Neuronal stem cell (in vitro differentiated cells): ENCODE results near the gene COLEC12.

Experiments used
- DNase-seq: peaks from one replicate; pipeline ENCODE4 v3.0.0-alpha.2; 2013; ENCODE audit warnings: low spot score
- H2AFZ ChIP-seq: one replicate; pipeline ENCODE4 v1.6.1; 2013; ENCODE audit warnings: mild to moderate bottlenecking, low read length, inconsistent platforms
- H2AK5ac ChIP-seq: 2 replicates; pipeline ENCODE4 v1.6.1; 2013; ENCODE audit warnings: low read depth, mild to moderate bottlenecking, inconsistent platforms, low read length, moderate library complexity, mixed read lengths
- H2BK120ac ChIP-seq: 2 replicates; pipeline ENCODE4 v1.6.1; 2013; ENCODE audit warnings: low read depth, mild to moderate bottlenecking, inconsistent platforms, low read length, moderate library complexity, mixed read lengths
- H2BK12ac ChIP-seq: one replicate; pipeline ENCODE4 v1.6.1; 2013; ENCODE audit warnings: low read length, inconsistent platforms
- H2BK15ac ChIP-seq: 2 replicates; pipeline ENCODE4 v1.6.1; 2013; ENCODE audit warnings: mild to moderate bottlenecking, low read length, inconsistent platforms, mixed read lengths
- H2BK5ac ChIP-seq: one replicate; pipeline ENCODE4 v1.6.1; 2013; ENCODE audit warnings: inconsistent platforms, mild to moderate bottlenecking, low read length, moderate library complexity
- H3K14ac ChIP-seq: one replicate; pipeline ENCODE4 v1.6.1; 2013; ENCODE audit warnings: low read length, inconsistent platforms
- H3K18ac ChIP-seq: 2 replicates; pipeline ENCODE4 v1.6.1; 2013; ENCODE audit warnings: low read length, inconsistent platforms
- H3K23ac ChIP-seq: 2 replicates; pipeline ENCODE4 v1.6.1; 2013; ENCODE audit warnings: low read depth, mild to moderate bottlenecking, mixed read lengths, low read length, inconsistent platforms; ENCODE audit not compliant: poor library complexity
- H3K27ac ChIP-seq: replicated peaks from 3 replicates; pipeline ENCODE4 v1.5.1; 2013; ENCODE audit warnings: low read length, inconsistent platforms
- H3K27me3 ChIP-seq, 3 experiments: 2 replicates each; pipeline ENCODE4 v1.6.1; 2013; ENCODE audit warnings: low read length in 3 of 3, mild to moderate bottlenecking in 2 of 3, inconsistent platforms in 1 of 3, low read depth in 1 of 3, mixed read lengths in 1 of 3, moderate library complexity in 1 of 3; ENCODE audit not compliant: control insufficient read depth in 3 of 3, insufficient read depth in 3 of 3
- H3K36me3 ChIP-seq, 2 donors: replicated peaks in 1 of 2; 2 replicates each; pipeline ENCODE4 v1.6.1; 2013; ENCODE audit warnings: low read length in 2 of 2; ENCODE audit not compliant: control insufficient read depth in 2 of 2, insufficient read depth in 2 of 2
- H3K4ac ChIP-seq: 2 replicates; pipeline ENCODE4 v1.6.1; 2013; ENCODE audit warnings: inconsistent platforms, mild to moderate bottlenecking, low read length, moderate library complexity
- H3K4me1 ChIP-seq, 2 donors: 1 replicate in 1 of 2; 2 replicates in 1 of 2; pipeline ENCODE4 v1.6.1; 2013; ENCODE audit warnings: low read length in 2 of 2, low read depth in 1 of 2; ENCODE audit not compliant: control insufficient read depth in 2 of 2, insufficient read depth in 1 of 2
- H3K4me2 ChIP-seq: one replicate; pipeline ENCODE4 v1.6.1; 2013; ENCODE audit warnings: mild to moderate bottlenecking, low read length, inconsistent platforms; ENCODE audit not compliant: insufficient read depth, poor library complexity, severe bottlenecking
- H3K4me3 ChIP-seq, 2 donors: 2 replicates each; pipeline ENCODE4 v1.5.1; 2013; ENCODE audit warnings: low read length in 2 of 2, mild to moderate bottlenecking in 2 of 2, inconsistent platforms in 1 of 2, moderate library complexity in 1 of 2
- H3K79me1 ChIP-seq: one replicate; pipeline ENCODE4 v1.6.1; 2013; ENCODE audit warnings: low read depth, mild to moderate bottlenecking, inconsistent platforms, low read length, moderate library complexity
- H3K9ac ChIP-seq: one replicate; pipeline ENCODE4 v1.6.1; 2013; ENCODE audit warnings: mild to moderate bottlenecking, low read depth, low read length, inconsistent platforms; ENCODE audit not compliant: poor library complexity
- H3K9me3 ChIP-seq, 2 donors: replicated peaks in 1 of 2; 2 replicates each; pipeline versions ENCODE3 to v1.6.1; 2013; ENCODE audit warnings: low read length in 2 of 2, mild to moderate bottlenecking in 2 of 2, inconsistent platforms in 1 of 2, low read depth in 1 of 2, mixed read lengths in 1 of 2, moderate library complexity in 1 of 2; ENCODE audit not compliant: control insufficient read depth in 2 of 2, insufficient read depth in 1 of 2
- H4K8ac ChIP-seq: one replicate; pipeline ENCODE4 v1.6.1; 2013; ENCODE audit warnings: low read depth, mild to moderate bottlenecking, inconsistent platforms, low read length, moderate library complexity
- H4K91ac ChIP-seq: one replicate; pipeline ENCODE4 v1.6.1; 2013; ENCODE audit warnings: low read length, low read depth, mild to moderate bottlenecking, inconsistent platforms; ENCODE audit not compliant: poor library complexity
- WGBS, 2 donors: extraction: QIAGEN DNeasy Blood & Tissue Kit; methylation state at CpG; one replicate each; pipeline ENCODE4 v1.1.7; 2013; ENCODE audit warnings: missing lambda C conversion rate in 2 of 2, mixed read lengths in 1 of 2; ENCODE audit not compliant: insufficient read length in 2 of 2, insufficient replicate concordance in 1 of 2; ENCODE audit errors: extremely low coverage in 2 of 2; 5-methylcytosine and 5-hydroxymethylcytosine counted together

The COLEC12 gene

GRCh38 chr18:361100-361732 is 139.3 kb downstream of the COLEC12 start:
- no peak overlapping the region for H3K23ac ChIP-seq
- no peak overlapping the region for H2AK5ac ChIP-seq
- no peaks in the 10 kb centered on the region for H3K9me3 ChIP-seq
- no peak overlapping the region for H3K27ac ChIP-seq
- H3K4me2 ChIP-seq: no peak overlapping the region
- no peak overlapping the region for H2BK120ac ChIP-seq
- no peak overlapping the region for H2BK15ac ChIP-seq
- no peaks in the 10 kb centered on the region for H3K27me3 ChIP-seq
- no peak overlapping the region for H2BK5ac ChIP-seq
- H3K14ac ChIP-seq: no peak overlapping the region
- H3K18ac ChIP-seq: no peak overlapping the region
- H3K4me3 ChIP-seq: no peak overlapping the region
- H3K4me1 ChIP-seq: peaks cover 7 to 15% of the 10 kb centered on the region in 2 donors
- no peak overlapping the region for H4K8ac ChIP-seq
- no peak overlapping the region for H3K9ac ChIP-seq
- no peak overlapping the region for H3K4ac ChIP-seq
- no peak for DNase-seq
- no peaks in the 10 kb centered on the region for H3K36me3 ChIP-seq
- no peak overlapping the region for H4K91ac ChIP-seq
- H2AFZ ChIP-seq: no peak overlapping the region
- no CpG with 5 or more reads among the region's 7 CpGs for WGBS, 2 donors
- no peaks in the 10 kb centered on the region for H3K79me1 ChIP-seq
- H2BK12ac ChIP-seq: no peak overlapping the region

GRCh38 chr18:360676-361075 is 139.8 kb downstream of the COLEC12 start:
- no peak overlapping the region for H4K8ac ChIP-seq
- H3K9me3 ChIP-seq: no peaks in the 10 kb centered on the region
- H4K91ac ChIP-seq: no peak overlapping the region
- H2BK12ac ChIP-seq: no peak overlapping the region
- H3K27me3 ChIP-seq: no peaks in the 10 kb centered on the region
- H3K4me2 ChIP-seq: no peak overlapping the region
- H3K4me3 ChIP-seq: no peak overlapping the region
- no peak overlapping the region for H3K14ac ChIP-seq
- no peak overlapping the region for H3K9ac ChIP-seq
- H3K4me1 ChIP-seq: peaks cover 6 to 15% of the 10 kb centered on the region in 2 donors
- H2AK5ac ChIP-seq: no peak overlapping the region
- H3K18ac ChIP-seq: no peak overlapping the region
- H3K27ac ChIP-seq: no peak overlapping the region
- no peak overlapping the region for H2BK120ac ChIP-seq
- H2BK5ac ChIP-seq: no peak overlapping the region
- H2BK15ac ChIP-seq: no peak overlapping the region
- H2AFZ ChIP-seq: no peak overlapping the region
- DNase-seq: no peak
- H3K4ac ChIP-seq: no peak overlapping the region
- no peak overlapping the region for H3K23ac ChIP-seq
- H3K79me1 ChIP-seq: no peaks in the 10 kb centered on the region
- no peaks in the 10 kb centered on the region for H3K36me3 ChIP-seq
- no CpG with 5 or more reads among the region's 2 CpGs for WGBS, 2 donors

DNA sequence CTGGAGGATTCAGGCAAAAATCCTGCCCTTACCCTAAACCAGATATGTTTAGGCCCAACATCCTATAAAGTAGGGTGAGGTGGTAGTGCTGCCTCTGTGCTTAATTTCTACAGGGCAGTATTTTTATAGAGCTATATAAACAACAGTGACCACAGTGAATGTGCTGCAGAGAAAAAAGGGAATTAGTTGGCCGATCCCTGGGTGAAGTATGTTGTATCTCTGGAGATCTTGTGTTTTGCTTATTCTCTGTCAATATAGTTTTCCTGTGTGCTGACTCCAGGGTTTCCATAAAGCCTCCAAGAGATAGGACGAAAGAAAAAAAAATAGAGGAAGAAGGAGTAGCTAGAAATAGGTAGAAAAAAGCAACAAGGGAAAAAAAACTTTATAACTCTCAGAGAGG is 143.7 kb downstream of the COLEC12 start:
- H3K9ac ChIP-seq: no peak overlapping the region
- H3K27me3 ChIP-seq: no peaks in the 10 kb centered on the region
- no peak overlapping the region for H3K4me3 ChIP-seq
- H2BK5ac ChIP-seq: no peak overlapping the region
- H3K4ac ChIP-seq: no peak overlapping the region
- H2AK5ac ChIP-seq: no peak overlapping the region
- no peaks in the 10 kb centered on the region for H3K36me3 ChIP-seq
- no peak overlapping the region for H3K27ac ChIP-seq
- no peak overlapping the region for H3K4me2 ChIP-seq
- no peak overlapping the region for H3K18ac ChIP-seq
- H2BK12ac ChIP-seq: no peak overlapping the region
- H2AFZ ChIP-seq: no peak overlapping the region
- no peak overlapping the region for H4K8ac ChIP-seq
- H3K23ac ChIP-seq: no peak overlapping the region
- H3K9me3 ChIP-seq: no peaks in the 10 kb centered on the region
- no CpG with 5 or more reads among the region's 2 CpGs for WGBS, 2 donors
- H4K91ac ChIP-seq: no peak overlapping the region
- H2BK15ac ChIP-seq: no peak overlapping the region
- H3K4me1 ChIP-seq: peaks cover 0 to 3% of the 10 kb centered on the region in 2 donors
- no peak overlapping the region for H3K14ac ChIP-seq
- H2BK120ac ChIP-seq: no peak overlapping the region
- no peak for DNase-seq
- no peaks in the 10 kb centered on the region for H3K79me1 ChIP-seq

DNA sequence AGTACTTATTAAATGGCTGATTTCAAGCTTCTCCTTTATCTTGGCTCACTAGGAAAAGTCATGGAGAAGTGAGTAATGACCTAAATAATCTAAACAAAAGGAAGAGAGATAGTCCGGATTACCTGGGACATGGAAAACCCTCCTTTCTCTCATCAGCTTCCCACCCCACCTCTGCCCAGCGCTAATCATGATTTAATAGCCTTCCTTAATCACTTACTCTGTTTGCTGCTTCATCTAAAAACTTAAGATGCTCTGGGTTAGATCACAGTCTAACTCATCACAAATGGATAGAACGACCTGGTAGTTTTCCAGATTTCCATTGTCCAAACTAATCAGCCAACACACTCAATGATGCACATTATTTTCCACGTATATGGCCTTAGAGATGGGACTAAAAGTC is 144.8 kb downstream of the COLEC12 start:
- DNase-seq: no peak
- Histone ChIP-seq H3K9ac (no peak overlapping the region), H3K9me3 (no peaks in the 10 kb centered on the region), H2BK12ac (no peak overlapping the region), H3K4ac (no peak overlapping the region), H3K36me3 (no peaks in the 10 kb centered on the region), H2AFZ (no peak overlapping the region), H2BK15ac (no peak overlapping the region), H3K14ac (no peak overlapping the region), H2BK120ac (no peak overlapping the region), H3K18ac (no peak overlapping the region), H3K27ac (no peak overlapping the region), H3K27me3 (no peaks in the 10 kb centered on the region), H2BK5ac (no peak overlapping the region), H4K8ac (no peak overlapping the region), H3K4me3 (no peak overlapping the region), H3K23ac (no peak overlapping the region), H3K79me1 (no peaks in the 10 kb centered on the region), H4K91ac (no peak overlapping the region), H3K4me1 (no peaks in the 10 kb centered on the region), H3K4me2 (no peak overlapping the region), H2AK5ac (no peak overlapping the region)
- no CpG with 5 or more reads among the region's 4 CpGs for WGBS, 2 donors
